Ascending aorta (tissue), 2 donors: ENCODE measurements around the gene ENOX2. TPM values are rescaled to one million over a fixed set of nuclear protein-coding genes. Genes with fewer than 3 reads are reported as not detected.

Experiments used
- DNase-seq, 2 donors: peaks; one replicate each; pipeline ENCODE4 v3.0.0-alpha.2; 2019; ENCODE audit warnings: low spot score in 2 of 2
- H3K27ac ChIP-seq, 2 donors: fragments of 200-600 bp; sonication (generic); one replicate each; pipeline ENCODE4 v1.5.1; 2016 to 2017; ENCODE audit warnings: mild to moderate bottlenecking in 1 of 2
- H3K27me3 ChIP-seq: fragments of 200-600 bp; sonication (generic); one replicate; pipeline ENCODE4 v1.5.1; 2017
- H3K36me3 ChIP-seq, 2 donors: fragments of 200-600 bp; sonication (generic); one replicate each; pipeline ENCODE4 v1.5.1; 2016
- H3K4me1 ChIP-seq, 2 donors: fragments of 200-600 bp; sonication (generic); one replicate each; pipeline ENCODE4 v1.5.1; 2016 to 2017; ENCODE audit warnings: mild to moderate bottlenecking in 1 of 2
- H3K4me3 ChIP-seq, 2 donors: fragments of 200-600 bp; sonication (generic); one replicate each; pipeline ENCODE4 v1.5.1; 2016 to 2017; ENCODE audit warnings: mild to moderate bottlenecking in 1 of 2
- H3K9me3 ChIP-seq, 2 donors: fragments of 200-600 bp; sonication (generic); one replicate each; pipeline ENCODE4 v1.5.1; 2016
- intact Hi-C: fragments of 100-400 bp; cut with DNase I; formaldehyde crosslinking; loops from one replicate; pipeline ENCODE4 v1.15.1; 2023
- total RNA-seq: library from RNA; depleted of rRNA; stranded (reverse); fragments of >200 nt; gene quantifications from one replicate; pipeline ENCODE4 v1.1.0, GENCODE V29; 2016
- TF ChIP-seq, protein P1 (sequence below), 3 experiments: fragments of 200-600 bp in 2 of 3; fragments of 450-650 bp in 1 of 3; sonication (generic) in 2 of 3; IDR thresholded peaks; one replicate each; pipeline ENCODE4 v1.5.1; 2016 to 2019; ENCODE audit warnings: antibody characterized with exemption in 3 of 3, mild to moderate bottlenecking in 1 of 3, moderate library complexity in 1 of 3

The ENOX2 gene
- total RNA-seq, 1 donor from 2014 or later = 2.0 TPM

DNA sequence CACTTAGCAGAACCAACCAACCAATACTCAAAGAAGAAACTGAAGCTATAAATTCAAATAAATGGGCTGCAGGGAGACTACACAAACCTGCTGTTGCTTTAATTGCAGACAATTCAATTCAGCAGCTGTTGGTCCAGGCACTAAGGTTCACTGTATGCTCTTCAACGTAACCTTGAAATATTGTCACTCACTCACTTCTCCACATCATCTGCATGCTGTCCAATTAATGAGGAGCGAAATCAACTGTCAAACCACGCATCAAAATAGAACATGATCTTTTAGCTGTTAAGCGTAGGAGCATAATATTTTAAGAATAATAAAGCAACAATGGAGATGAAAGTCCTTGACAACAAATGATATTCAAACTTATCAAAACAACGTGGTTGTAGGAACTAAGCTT lies 17.0 kb downstream of the ENOX2 start:
- Histone ChIP-seq H3K36me3 (no peaks in the 10 kb centered on the region), H3K27ac (no peak overlapping the region), H3K4me1 (no peaks in the 10 kb centered on the region), H3K4me3 (peak overlapping the region; percentile 29 to 44), H3K27me3 (no peaks in the 10 kb centered on the region), H3K9me3 (no peaks in the 10 kb centered on the region)
- intact Hi-C loops = no loop called here
- DNase-seq = no peak
- TF ChIP-seq, protein P1, sequence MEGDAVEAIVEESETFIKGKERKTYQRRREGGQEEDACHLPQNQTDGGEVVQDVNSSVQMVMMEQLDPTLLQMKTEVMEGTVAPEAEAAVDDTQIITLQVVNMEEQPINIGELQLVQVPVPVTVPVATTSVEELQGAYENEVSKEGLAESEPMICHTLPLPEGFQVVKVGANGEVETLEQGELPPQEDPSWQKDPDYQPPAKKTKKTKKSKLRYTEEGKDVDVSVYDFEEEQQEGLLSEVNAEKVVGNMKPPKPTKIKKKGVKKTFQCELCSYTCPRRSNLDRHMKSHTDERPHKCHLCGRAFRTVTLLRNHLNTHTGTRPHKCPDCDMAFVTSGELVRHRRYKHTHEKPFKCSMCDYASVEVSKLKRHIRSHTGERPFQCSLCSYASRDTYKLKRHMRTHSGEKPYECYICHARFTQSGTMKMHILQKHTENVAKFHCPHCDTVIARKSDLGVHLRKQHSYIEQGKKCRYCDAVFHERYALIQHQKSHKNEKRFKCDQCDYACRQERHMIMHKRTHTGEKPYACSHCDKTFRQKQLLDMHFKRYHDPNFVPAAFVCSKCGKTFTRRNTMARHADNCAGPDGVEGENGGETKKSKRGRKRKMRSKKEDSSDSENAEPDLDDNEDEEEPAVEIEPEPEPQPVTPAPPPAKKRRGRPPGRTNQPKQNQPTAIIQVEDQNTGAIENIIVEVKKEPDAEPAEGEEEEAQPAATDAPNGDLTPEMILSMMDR (IDR thresholded peaks at IDR 0.05) = no peak

DNA sequence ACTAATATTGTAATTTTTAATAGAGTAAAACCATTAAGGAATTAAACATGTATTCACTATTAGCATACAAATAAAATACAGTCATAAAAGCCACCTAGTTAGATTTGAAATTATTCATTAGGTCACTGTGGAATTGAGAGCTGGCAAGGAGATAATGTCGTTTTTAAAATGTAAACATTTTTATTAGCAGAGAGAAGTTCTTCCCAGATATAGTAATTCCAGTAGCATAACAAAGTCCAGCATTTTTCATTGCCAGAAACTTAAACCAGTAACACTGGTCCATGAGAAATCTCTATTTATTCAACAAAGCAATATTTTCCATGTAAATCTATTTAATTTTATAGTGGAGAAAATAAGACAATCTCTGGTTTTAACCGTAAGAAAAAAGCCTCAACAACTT lies 17.5 kb downstream of the ENOX2 start:
- intact Hi-C loops = no loop called here

DNA sequence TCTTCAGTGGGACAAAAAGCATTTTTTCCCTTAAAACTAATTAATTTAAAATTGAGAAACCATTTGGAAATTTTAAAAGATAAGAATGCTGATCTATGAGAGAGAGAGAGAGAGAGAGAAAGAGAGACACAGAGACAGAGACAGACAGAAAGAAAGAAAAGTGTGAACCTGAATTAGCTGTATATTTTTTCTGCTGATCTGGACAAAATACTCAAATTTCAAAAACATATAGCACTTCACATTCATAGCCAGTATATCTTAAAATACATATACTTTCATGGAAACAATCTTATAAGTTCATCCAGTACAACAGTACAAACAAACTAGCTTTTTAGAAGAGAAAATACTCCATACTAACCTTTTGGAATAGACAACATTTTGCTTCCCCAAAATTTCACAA lies 18.4 kb downstream of the ENOX2 start:
- H3K4me1 ChIP-seq = peaks cover 0 to under 1% of the 10 kb centered on the region in 2 donors
- TF ChIP-seq, protein P1 (IDR thresholded peaks at IDR 0.05) = no peak
- H3K27ac ChIP-seq = no peak overlapping the region
- H3K27me3 ChIP-seq = no peaks in the 10 kb centered on the region
- no peak overlapping the region for H3K4me3 ChIP-seq
- intact Hi-C loops = no loop called here
- DNase-seq = no peak
- no peaks in the 10 kb centered on the region for H3K9me3 ChIP-seq
- H3K36me3 ChIP-seq = no peaks in the 10 kb centered on the region

More for the DNA sequence above, 17.5 kb downstream of the ENOX2 start:
- Histone ChIP-seq H3K4me1 (no peaks in the 10 kb centered on the region), H3K36me3 (no peaks in the 10 kb centered on the region), H3K27me3 (no peaks in the 10 kb centered on the region), H3K9me3 (no peaks in the 10 kb centered on the region), H3K4me3 (peak overlapping the region; percentile 29 to 44), H3K27ac (peak overlapping the region in 1 of 2 donors; percentile 9)
- no peak for DNase-seq
- TF ChIP-seq, protein P1 (IDR thresholded peaks at IDR 0.05) = no peak

DNA sequence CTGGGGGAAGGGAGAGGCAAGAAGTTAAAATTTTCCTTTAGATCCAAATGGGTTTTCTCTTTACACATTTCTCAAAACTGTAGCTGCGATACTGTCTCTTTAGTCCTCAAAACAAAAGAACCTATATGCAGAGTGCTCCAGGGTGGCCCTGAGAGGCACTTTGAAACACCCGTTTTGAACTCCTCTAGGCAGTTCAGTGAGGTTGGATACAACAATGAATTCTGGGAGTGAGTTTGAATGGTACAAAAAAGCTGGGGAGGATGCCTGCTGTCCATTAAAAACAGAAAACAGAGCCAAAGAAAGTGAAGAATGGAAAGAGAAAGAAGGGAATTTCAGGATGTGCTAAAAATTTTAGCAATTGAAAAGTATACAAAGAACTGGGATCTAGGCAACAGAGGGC lies 23.1 kb downstream of the ENOX2 start:
- H3K9me3 ChIP-seq = no peaks in the 10 kb centered on the region
- H3K4me1 ChIP-seq = peaks cover 0 to 5% of the 10 kb centered on the region in 2 donors
- intact Hi-C loops = no loop called here
- H3K27me3 ChIP-seq = no peaks in the 10 kb centered on the region
- TF ChIP-seq, protein P1 (IDR thresholded peaks at IDR 0.05) = no peak
- no peak overlapping the region for H3K27ac ChIP-seq
- DNase-seq = no peak
- no peaks in the 10 kb centered on the region for H3K36me3 ChIP-seq
- no peak overlapping the region for H3K4me3 ChIP-seq

DNA sequence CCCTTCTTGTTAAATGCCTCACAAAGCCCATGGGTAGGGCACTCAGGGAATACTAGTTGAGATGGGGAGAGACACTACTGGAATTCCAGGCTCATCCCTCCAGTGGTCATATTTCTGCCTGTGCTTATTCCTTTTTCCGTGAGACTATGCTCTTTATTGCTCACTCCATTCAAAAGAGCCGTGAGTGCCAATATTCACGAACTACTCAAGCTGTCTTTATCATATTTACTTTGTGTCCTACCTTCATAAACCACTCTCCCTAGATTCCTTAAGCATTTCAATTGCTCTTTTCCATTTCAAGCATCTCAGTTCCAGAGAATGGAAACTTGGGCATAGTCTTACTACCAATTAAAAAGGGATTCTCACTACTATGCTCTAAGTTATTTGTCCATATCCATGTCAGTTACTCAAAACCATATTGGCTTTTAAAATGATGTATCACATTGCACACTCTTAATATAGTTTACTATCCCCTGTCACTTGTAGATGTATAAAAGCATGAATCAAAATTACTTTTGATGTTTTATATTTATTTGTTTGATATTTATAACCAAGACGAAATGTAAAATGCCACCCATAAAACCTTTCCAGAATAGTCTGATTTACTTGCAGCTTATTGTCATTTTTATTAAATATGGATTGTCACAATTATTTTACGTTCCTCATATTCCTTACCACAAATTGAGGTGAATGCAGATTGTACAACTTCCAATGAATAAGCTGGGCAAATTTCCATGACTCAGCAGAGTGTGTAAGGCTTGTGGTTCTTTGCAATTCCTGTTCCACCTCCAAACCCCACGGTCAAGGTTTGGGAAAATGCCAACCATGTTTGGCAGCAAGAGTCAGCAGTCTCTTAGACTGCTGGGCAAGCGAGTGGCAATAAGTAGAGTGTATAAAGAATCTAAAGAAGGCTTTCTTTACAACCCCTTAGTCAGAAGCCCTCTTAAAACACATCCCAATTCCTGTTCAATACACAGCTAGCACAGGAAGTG lies 24.4 kb downstream of the ENOX2 start:
- DNase-seq = no peak
- Histone ChIP-seq H3K36me3 (no peaks in the 10 kb centered on the region), H3K4me3 (no peak overlapping the region), H3K27ac (no peak overlapping the region), H3K4me1 (peaks cover 0 to 5% of the 10 kb centered on the region in 2 donors), H3K9me3 (no peaks in the 10 kb centered on the region), H3K27me3 (no peaks in the 10 kb centered on the region)
- intact Hi-C loops = no loop called here
- TF ChIP-seq, protein P1 (IDR thresholded peaks at IDR 0.05) = no peak
